Measurements from ENCODE around the gene PIR. TPM values are rescaled to one million over a fixed set of nuclear protein-coding genes. Genes with fewer than 3 reads are reported as not detected.

The PIR gene
- total RNA-seq, 1 experiment from 2014 or later: 29.7 TPM

DNA sequence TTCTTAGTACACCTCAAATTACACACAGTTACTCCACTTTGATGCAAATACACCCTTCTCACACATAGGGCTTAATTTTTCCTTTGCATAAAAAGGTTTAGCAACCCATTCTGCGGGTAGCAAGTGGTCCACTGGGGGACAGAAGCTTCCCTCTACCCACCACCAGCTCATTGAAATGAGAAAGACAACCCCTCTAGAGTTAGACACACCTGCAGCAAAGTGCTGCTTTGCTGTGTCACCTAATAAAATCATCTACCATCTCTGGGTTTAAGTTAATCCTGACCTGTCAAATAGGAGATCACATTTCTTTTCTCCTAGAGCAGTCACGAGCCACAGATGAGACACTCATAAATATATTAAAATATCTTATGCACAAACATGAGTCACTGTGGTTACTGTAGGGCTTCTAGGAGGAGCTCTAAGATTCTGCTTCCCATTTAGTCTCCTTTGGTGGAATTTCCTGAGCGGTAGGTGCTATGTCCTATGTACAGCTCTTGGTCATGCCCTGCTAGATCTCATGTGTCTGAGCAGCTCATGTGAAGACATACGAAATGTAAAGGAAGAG lies 19.4 kb upstream of the PIR start:
- Histone ChIP-seq H3K4ac (ENCODE audit: low read depth, low read length) (no peak overlapping the region), H3K18ac (ENCODE audit: insufficient read length, low read depth, low read length) (no peak overlapping the region), H2BK15ac (ENCODE audit: low read depth, low read length) (no peak overlapping the region), H3K23me2 (ENCODE audit: insufficient read length, low read depth, low read length, poor library complexity, severe bottlenecking) (no peaks in the 10 kb centered on the region), H3K14ac (ENCODE audit: insufficient read depth, low read length) (no peak overlapping the region), H3K27me3 (ENCODE audit: insufficient read depth, low read length) (no peaks in the 10 kb centered on the region), H2AK5ac (ENCODE audit: insufficient read length, low read length) (no peak overlapping the region), H3K4me2 (ENCODE audit: insufficient read depth, insufficient read length, low read length) (no peak overlapping the region), H3K9ac (ENCODE audit: extremely low read depth, insufficient read length, low read length) (no peak overlapping the region), H4K8ac (replicated peaks; ENCODE audit: insufficient read length, low read depth, low read length) (no peak overlapping the region), H3T11ph (ENCODE audit: low read length) (no peak overlapping the region), H3K79me2 (ENCODE audit: insufficient read depth, low read length) (no peaks in the 10 kb centered on the region), H2BK5ac (ENCODE audit: insufficient read length, low read length) (no peak overlapping the region), H3K56ac (ENCODE audit: insufficient read length, low read depth, low read length) (no peak overlapping the region), H2BK20ac (ENCODE audit: low read depth, low read length, poor library complexity, severe bottlenecking) (no peak overlapping the region), H4K5ac (ENCODE audit: insufficient read length, low read depth, low read length) (no peak overlapping the region), H4K91ac (ENCODE audit: insufficient read length, low read depth, low read length) (no peak overlapping the region), H3K79me1 (ENCODE audit: insufficient read depth, low read depth, low read length, poor library complexity, severe bottlenecking) (no peaks in the 10 kb centered on the region), H3K9me3 (ENCODE audit: control insufficient read depth, low read depth, low read length) (no peaks in the 10 kb centered on the region), H2BK12ac (ENCODE audit: insufficient read length, low read depth, low read length) (no peak overlapping the region), H2BK120ac (ENCODE audit: low read depth, low read length, poor library complexity, severe bottlenecking) (no peak overlapping the region), H3K27ac (ENCODE audit: insufficient read length, low read depth, low read length) (no peak overlapping the region), H3K23ac (ENCODE audit: insufficient read length, low read depth, low read length) (no peak overlapping the region), H2AFZ (ENCODE audit: low read length) (no peak overlapping the region), H3K4me1 (ENCODE audit: insufficient read depth, low read length) (no peaks in the 10 kb centered on the region), H4K20me1 (ENCODE audit: control insufficient read depth, insufficient read depth, insufficient read length) (no peaks in the 10 kb centered on the region)
- Mint-ChIP-seq H3K27ac (no peak overlapping the region), H3K27me3 (ENCODE audit: low read depth) (no peaks in the 10 kb centered on the region), H3K9me3 (no peaks in the 10 kb centered on the region), H3K4me1 (peaks cover 7 to 8% of the 10 kb centered on the region in 2 experiments), H3K36me3 (ENCODE audit: insufficient read depth in 1 of 3, low read depth in 3 of 3) (no peaks in the 10 kb centered on the region), H3K4me3 (no peak overlapping the region)
- TF ChIP-seq, protein P1, sequence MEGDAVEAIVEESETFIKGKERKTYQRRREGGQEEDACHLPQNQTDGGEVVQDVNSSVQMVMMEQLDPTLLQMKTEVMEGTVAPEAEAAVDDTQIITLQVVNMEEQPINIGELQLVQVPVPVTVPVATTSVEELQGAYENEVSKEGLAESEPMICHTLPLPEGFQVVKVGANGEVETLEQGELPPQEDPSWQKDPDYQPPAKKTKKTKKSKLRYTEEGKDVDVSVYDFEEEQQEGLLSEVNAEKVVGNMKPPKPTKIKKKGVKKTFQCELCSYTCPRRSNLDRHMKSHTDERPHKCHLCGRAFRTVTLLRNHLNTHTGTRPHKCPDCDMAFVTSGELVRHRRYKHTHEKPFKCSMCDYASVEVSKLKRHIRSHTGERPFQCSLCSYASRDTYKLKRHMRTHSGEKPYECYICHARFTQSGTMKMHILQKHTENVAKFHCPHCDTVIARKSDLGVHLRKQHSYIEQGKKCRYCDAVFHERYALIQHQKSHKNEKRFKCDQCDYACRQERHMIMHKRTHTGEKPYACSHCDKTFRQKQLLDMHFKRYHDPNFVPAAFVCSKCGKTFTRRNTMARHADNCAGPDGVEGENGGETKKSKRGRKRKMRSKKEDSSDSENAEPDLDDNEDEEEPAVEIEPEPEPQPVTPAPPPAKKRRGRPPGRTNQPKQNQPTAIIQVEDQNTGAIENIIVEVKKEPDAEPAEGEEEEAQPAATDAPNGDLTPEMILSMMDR (conservative IDR thresholded peaks at IDR 0.05): no peak
- WGBS (ENCODE audit: extremely low coverage, insufficient read length, low lambda C conversion rate): no CpG with 5 or more reads among the region's 4 CpGs
- no peak for DNase-seq

Data from H9 (cell line).